GM19468 (cell line): ENCODE data around the gene HCFC1R1.

Experiments
- ATAC-seq: cut with Tn5 transposase; IDR thresholded peaks from one replicate; pipeline ENCODE4 v1.9.1; 2021; ENCODE audit warnings: mild to moderate bottlenecking, moderate library complexity, moderate number of reproducible peaks; ENCODE audit not compliant: unreplicated experiment; ENCODE audit errors: extremely low read depth

HCFC1R1 gene

DNA sequence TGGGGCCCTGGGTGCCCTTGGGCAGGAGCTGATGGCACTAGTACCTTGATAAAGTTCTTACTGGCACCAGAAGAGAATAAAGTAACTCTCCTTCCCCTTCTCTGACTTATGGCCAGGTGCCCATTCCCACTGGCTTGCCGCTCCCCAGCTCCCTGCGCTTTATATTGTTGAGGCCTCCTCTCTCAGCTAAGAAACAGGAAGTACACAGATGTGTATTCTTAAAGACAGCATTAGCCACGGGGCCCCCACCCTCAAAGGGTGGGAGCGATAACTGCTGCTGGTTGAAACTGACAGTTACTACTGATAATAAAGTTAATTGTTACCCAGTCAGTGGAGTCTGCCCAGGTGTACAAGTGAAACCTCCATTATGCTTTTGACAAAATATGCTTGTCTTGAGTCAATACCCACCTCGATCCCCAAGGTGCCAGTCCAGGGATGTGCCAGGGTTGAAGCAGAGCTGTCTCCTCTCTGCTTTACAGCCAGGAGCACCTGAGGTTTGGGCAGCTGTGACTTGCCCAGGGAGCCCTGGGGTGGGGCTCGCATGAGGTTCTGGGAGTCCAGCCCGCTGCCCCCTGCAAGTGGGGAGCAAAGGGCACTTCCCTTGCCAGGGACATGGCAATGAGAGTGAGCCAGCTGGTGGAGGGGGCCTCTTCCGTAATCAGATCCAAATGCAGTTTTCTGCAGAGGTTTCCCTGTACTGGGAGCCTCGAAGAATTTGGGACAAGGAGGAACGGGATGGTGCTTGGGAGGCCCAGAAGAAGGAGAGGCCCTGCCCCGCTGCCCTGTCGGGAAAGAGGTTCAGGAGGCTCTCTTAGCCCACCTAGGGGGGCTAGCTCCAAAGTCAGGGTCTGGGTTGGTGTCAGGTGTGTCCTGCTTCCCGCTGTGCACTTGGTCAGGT lies 16.4 kb downstream of the HCFC1R1 start:
- no peak for ATAC-seq

- no peak for ATAC-seq
These were observed 18.9 kb downstream of the HCFC1R1 start for GRCh38 chr16:3004781-3005284.

DNA sequence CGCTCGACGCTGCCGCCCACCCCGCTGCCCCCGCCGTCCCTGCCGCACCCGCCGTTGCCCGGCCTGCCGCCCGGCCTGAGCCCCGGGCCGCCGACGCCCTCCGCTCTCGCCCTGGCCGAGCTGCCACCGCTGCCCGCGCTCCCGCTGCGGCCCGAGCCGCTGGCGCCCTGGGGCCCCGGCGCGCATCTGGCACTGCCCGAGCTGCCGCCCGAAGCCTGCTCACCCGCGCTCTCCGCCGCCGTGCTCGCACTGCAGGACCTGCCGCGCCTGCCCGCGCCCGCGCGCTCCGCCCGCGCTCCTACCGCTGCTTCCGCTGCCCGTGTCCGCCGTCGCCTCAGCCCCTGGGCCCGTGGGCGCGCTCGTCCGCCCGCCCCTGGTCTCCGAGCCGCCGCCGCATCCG lies 19.4 kb downstream of the HCFC1R1 start:
- ATAC-seq, result no peak

DNA sequence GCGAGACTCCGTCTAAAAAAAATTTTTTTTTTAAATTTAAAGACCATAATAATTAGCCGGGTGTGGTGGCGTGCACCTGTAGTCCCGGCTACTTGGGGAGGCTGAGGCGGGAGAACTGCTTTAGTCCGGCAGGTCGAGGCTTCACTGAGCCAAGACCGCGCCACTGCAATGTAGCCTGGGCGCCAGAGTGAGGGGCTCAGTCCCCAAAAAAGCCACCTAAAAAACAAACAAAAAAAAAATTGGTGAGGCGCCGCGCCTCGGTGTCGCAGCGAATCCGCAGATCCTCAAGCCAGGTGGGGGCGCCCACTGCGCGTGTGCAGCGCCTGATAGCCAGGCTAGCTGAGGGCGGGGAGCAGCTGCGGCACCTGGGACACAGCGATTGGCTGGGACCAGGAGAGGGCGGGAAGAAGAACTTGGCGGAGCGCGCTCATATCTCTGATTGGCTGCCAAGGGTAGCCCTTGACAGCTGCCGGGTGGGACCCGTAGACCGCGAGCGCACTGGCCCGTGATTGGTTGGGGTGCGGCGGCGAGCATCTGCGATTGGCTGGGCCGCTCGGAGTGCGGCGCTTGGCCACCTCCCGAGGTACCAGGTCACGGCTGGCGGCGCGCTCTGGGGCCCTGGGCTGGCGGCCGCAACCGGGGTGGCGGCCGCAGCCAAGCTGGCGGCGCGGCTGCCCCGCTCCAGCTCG lies 20.0 kb downstream of the HCFC1R1 start:
- ATAC-seq, result peak; percentile 89

- no peak for ATAC-seq
These were observed 22.4 kb downstream of the HCFC1R1 start for GRCh38 chr16:3001316-3001715.

- no peak for ATAC-seq
These were observed 23.2 kb downstream of the HCFC1R1 start for GRCh38 chr16:3000540-3000939.

GRCh38 chr16:2999929-3000328 lies 23.8 kb downstream of the HCFC1R1 start:
- no peak for ATAC-seq

DNA sequence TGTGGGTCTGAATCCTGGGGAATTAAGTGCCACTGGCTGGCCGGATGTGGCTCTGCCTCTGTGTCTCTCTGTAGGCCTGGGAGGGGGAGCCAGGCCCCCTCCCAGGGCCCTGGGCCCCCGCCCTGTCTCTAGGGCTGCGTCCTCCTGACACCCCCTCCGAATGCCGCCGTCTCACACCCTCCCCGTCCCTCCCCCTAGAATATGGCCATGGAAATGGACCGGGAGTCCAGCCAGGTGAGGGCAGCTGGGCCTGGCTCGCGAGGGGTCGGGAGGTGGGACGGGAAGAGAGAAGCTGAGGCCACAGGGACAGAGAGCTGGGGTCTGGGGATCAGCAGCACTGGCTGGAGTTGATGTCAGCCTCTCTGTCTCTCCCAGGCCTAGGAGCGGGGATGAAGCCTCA lies 27.4 kb downstream of the HCFC1R1 start:
- ATAC-seq, result no peak

- no peak for ATAC-seq
These were observed 31.2 kb downstream of the HCFC1R1 start for GRCh38 chr16:2992383-2993081.

GRCh38 chr16:2991566-2992261 lies 32.0 kb downstream of the HCFC1R1 start:
- ATAC-seq, result no peak

DNA sequence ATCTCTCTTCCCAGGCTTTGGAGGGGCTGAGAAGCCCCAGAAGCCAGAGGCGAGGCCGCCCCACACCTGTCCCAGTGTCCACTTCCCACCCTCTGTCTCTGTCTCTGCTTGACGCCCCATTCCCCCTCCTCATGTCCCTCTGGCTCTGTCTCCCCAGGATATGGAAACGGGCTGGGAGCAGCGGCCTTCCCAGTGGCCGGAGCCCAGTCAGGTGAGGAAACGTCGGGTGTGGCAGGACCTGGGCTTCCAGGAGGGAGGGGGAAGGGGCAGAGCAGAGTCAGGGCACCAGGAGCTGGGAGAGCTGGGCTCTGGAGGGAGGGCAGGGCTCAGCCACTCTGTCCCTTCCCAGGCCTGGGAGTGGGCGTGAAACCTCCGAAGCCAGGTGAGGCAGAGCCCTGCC lies 32.9 kb downstream of the HCFC1R1 start:
- ATAC-seq, result no peak

GRCh38 chr16:2988590-2989099 lies 35.1 kb downstream of the HCFC1R1 start:
- ATAC-seq, result no peak

- no peak for ATAC-seq
These were observed 35.9 kb downstream of the HCFC1R1 start for GRCh38 chr16:2987833-2988232.

DNA sequence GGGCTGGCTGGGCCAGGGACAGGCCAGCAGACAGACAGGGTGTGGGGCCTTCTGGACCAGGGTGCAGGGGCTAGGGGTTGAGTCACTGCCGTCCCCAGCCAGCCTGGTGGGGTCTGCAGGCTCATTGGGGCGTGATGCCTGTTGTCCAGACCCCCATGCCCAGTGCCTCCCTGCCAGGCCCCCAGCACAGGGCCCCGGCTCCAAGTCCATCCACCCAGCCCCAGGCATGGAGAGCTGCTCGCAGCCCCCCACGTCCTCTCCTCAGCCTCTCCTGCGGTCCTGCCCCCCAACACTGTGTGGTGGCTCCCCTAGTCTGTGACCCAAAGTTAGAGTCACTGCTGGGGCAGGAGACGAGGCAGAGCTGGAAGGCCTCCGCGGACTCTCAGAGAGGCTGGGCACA lies 36.5 kb downstream of the HCFC1R1 start:
- ATAC-seq, result no peak

GRCh38 chr16:2986623-2987188 lies 37.0 kb downstream of the HCFC1R1 start:
- no peak for ATAC-seq

GRCh38 chr16:2985893-2986355 lies 37.8 kb downstream of the HCFC1R1 start:
- ATAC-seq, result no peak

DNA sequence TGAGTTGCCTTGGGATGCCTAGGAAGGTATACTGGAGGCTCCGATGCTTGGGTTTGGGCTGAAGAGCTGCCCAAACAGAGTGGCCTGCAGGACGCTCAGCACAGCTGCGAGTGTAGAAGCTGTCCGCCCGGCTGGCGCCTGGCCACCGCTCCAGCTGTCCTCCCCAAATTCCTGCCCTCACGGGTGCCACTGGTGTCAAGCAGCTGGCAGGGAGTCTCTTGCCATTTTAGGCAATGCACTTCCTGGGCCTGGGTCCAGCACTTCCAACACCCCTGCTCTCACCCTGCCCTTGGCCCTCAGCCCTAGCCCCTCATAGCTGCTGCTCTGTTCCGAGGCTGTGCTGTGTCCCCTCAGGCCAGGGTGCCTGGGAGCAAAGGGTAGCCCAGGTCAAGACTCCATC lies 38.3 kb downstream of the HCFC1R1 start:
- no peak for ATAC-seq

DNA sequence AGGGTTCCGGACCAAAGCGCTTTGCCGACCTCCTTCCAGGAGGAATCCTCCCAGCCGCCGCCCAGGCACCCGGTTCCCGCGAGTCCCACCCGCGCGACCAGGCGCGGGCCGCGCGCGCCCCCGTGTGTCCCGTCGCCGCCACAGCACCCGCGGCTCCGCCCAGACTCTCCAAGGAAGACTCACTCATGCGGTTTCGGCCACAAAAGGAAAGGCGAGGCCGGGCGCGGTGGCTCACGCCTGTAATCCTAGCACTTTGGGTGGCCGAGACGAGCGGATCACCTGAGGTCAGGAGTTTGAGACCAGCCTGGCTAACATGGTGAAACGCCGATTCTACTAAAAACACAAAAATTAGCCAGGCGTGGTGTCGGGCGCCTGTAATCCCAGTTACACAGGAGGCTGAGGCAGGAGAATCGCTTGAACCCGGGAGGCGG lies 40.0 kb downstream of the HCFC1R1 start:
- ATAC-seq, result no peak

- no peak for ATAC-seq
These were observed 41.3 kb downstream of the HCFC1R1 start for GRCh38 chr16:2982402-2982801.

- ATAC-seq, result no peak
These were observed 41.9 kb downstream of the HCFC1R1 start for GRCh38 chr16:2981899-2982250.
